Gastroesophageal sphincter (tissue), 3 donors: ENCODE results near the gene POFUT2.

Source experiments
- POLR2A ChIP-seq, 2 donors: fragments of 450-650 bp; IDR thresholded peaks; one replicate each; pipeline ENCODE4 v1.6.1; 2017; ENCODE audit warnings: antibody characterized with exemption in 2 of 2, mild to moderate bottlenecking in 2 of 2, moderate library complexity in 1 of 2
- TF ChIP-seq, protein P1 (sequence below), 4 experiments: fragments of 200-600 bp in 2 of 4; fragments of 450-650 bp in 2 of 4; sonication (generic) in 1 of 4; IDR thresholded peaks; one replicate each; pipeline ENCODE4 v1.5.1; 2017 to 2019; ENCODE audit warnings: antibody characterized with exemption in 4 of 4, mild to moderate bottlenecking in 2 of 4, moderate library complexity in 2 of 4

DNA sequence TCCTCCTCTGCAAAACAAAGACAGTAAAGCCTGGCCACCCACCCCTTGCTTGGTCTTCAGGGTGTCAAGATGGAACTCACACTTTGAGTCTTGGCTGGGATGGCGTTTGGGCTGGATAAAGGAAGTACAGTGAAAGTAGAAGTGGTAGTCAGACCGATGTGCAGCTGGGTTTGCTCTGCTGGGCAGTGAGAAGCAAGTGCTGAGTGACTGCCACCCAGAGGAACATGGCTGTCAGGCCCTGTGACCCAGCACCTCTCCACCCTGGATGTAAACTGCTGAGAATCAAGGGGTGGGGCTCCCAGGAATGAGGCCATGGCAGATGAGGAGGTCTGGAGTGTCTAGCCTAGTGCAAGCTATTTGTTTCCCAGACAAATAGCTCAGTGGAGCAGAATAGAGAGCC is 51.2 kb downstream of the POFUT2 start:
- TF ChIP-seq, protein P1, sequence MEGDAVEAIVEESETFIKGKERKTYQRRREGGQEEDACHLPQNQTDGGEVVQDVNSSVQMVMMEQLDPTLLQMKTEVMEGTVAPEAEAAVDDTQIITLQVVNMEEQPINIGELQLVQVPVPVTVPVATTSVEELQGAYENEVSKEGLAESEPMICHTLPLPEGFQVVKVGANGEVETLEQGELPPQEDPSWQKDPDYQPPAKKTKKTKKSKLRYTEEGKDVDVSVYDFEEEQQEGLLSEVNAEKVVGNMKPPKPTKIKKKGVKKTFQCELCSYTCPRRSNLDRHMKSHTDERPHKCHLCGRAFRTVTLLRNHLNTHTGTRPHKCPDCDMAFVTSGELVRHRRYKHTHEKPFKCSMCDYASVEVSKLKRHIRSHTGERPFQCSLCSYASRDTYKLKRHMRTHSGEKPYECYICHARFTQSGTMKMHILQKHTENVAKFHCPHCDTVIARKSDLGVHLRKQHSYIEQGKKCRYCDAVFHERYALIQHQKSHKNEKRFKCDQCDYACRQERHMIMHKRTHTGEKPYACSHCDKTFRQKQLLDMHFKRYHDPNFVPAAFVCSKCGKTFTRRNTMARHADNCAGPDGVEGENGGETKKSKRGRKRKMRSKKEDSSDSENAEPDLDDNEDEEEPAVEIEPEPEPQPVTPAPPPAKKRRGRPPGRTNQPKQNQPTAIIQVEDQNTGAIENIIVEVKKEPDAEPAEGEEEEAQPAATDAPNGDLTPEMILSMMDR (IDR thresholded peaks at IDR 0.05): no peak
- no peak for TF ChIP-seq POLR2A (IDR thresholded peaks at IDR 0.05)
